Measurements from ENCODE around the gene CCDC61.

The CCDC61 gene

DNA sequence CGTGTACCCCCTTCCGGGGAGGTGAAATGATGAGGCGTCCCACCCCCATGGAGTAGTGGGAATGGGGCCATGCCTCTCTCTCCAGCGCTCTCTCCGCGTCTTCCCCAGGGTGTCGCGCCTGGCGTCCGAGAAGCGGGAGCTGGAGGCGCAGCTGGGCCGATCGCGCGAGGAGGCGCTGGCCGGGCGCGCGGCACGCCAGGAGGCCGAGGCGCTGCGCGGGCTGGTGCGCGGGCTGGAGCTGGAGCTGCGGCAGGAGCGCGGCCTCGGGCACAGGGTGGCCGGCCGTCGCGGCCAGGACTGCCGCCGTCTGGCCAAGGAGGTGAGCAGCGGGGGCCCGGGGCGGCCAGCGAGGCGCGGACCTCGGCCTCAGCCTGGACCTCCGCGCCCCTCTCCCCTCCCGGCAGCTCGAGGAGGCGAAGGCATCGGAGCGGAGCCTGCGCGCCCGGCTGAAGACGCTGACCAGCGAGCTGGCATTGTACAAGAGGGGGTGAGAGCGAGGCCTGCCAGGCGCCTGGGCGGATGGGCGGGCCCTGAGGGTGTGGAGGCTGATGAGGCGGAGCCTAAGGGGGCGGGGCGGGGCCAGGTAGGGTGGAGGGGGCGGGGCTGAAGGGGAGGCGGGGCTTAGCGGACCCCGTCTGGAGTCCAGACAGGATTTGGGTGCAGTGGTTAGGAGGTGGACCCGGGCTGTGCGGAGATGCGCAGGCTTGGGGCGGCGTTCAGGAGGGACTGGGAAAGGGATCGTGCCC lies 19.8 kb downstream of the CCDC61 start:
- no peak for FAIRE-seq
- DNase-seq (ENCODE audit: insufficient read length, low spot score), result no peak

DNA sequence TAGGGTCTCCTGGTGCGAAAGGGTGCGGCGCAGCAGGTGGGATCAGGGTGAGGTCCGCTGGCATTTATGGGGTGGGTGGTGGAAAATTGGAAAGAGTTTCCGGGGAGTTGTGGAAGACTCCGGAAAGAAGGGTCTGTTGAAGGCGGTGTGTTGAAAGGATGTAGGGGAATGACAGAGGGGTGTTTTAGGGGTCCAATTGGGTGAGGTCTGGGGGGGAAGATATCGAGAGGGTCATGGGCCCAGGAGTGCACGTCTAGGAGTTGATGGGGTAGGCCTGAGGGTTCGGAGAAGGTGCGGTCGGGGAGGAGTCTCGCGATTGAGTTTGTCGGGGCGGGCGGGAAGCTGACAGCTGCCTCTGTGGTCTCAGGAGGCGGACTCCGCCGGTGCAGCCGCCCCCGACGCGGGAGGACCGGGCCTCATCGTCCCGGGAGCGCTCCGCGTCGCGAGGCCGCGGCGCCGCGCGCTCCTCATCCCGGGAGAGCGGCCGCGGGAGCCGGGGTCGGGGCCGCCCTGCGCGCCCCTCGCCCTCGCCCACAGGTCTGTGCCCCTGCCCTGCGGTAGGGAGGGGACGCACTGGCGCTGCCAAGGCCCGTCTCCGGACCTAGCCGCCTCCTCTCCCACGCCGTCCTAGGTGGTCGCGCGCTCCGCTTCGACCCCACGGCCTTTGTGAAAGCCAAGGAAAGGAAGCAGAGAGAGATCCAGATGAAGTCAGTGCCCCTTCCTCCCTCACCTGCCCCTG lies 20.6 kb downstream of the CCDC61 start:
- DNase-seq (ENCODE audit: insufficient read length, low spot score) (no peak), FAIRE-seq (no peak)

DNA sequence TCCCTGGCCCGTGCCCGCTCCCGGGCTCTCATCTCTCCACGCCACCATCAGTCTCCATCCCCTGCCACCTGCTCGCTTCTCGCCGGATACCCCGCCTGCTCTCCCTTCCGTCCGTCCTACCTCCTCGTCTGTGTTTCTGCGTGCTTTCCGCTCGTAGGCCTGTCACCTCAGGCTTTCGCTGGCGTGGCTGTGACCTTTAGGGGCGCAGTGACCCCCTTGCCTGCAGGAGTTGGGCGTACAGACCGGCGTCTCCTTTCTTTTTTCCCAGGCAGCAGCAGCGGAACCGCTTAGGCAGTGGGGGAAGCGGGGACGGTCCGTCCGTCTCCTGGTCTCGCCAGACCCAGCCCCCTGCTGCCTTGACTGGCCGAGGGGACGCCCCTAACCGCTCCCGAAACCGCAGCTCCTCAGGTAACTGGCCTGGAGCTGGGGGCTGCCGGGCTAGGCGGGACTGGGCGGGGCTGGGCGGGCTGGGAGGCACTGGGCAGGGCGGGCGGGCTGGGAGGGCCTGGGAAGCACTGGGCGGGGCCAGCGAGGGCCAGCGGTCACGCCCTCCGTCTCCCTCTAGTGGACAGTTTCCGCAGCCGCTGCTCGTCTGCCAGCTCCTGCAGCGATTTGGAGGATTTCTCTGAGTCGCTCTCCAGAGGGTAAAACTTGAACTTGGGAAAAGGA lies 21.3 kb downstream of the CCDC61 start:
- FAIRE-seq, result peak; percentile 90
- peak; percentile 85 for DNase-seq (ENCODE audit: insufficient read length, low spot score)

DNA sequence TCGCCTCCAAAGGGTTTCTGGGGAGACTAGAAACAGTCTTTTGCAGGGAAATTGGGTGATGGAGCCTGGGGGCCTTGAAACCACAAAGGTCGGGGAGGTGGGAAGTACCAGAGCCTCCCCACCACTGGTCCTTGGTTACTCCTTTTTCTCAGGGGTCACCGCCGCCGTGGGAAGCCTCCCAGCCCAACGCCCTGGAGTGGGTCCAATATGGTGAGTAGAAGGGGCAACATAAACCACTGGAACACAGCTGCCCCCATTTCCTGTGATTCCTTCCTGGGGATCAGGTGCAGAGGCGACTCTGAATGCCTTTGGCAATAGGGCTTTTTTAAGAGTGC lies 21.8 kb downstream of the CCDC61 start:
- no peak for DNase-seq (ENCODE audit: insufficient read length, low spot score)
- FAIRE-seq, result no peak

DNA sequence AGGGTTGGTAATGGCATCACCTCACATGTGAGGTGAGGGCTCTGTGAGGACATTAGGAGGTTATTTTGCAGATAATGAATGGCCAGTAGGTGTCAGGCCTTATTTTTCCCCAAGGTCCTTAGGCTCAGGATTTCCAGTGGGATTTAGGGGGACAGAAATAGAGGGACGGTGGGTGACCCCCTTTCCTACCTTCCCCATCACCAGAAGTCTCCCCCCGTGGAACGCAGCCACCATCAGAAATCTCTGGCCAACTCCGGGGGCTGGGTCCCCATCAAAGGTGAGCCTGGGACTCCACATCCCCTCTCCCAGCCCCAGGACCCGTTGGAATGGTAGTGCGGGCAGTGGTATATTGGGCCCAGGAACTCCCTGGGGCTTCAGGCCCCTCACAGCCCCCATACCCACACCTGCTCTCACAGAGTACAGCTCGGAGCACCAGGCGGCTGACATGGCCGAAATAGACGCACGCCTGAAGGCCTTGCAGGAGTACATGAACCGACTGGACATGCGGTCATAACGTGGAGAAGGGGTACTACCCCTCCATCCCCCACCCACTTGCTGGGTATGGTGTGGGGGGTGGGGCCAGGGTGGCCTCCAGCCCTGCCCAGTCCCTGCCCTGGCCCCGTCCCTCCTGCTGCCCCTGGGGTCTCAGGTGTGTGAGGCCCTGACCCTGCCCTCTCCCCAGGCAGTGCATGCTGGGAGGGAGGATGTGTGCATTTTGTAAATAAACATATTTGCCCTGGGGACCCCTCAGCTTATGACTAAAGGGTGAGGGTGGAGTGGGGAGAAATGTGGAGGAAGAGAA lies 22.8 kb downstream of the CCDC61 start:
- DNase-seq (ENCODE audit: insufficient read length, low spot score) (no peak), FAIRE-seq (no peak)

DNA sequence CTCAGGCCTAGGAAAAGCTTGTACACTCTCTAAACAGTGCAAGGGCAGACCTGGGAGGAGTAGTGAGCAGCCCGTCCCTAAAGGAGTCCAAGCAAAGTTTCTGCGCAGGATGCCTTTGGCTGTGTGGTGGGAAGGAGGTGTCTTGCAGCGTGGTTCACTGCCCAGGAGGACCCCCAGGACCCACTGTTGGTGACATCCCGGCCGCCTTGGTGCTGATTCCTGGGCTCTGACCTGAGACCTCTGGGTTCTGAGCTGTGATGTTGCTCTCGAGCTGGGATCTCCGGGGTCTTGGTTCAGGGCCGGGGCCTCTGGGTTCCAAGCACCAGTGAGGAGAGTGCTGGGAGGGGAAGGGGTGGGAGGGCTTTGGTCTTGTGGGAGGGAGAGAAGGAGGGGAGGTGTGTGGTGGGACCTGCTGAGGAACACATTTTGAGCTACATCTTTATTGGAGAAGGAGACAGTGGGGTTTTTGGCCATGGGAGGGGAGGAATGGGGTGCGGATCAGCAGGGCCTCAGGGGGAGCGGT lies 23.5 kb downstream of the CCDC61 start:
- FAIRE-seq, result no peak
- no peak for DNase-seq (ENCODE audit: insufficient read length, low spot score)

DNA sequence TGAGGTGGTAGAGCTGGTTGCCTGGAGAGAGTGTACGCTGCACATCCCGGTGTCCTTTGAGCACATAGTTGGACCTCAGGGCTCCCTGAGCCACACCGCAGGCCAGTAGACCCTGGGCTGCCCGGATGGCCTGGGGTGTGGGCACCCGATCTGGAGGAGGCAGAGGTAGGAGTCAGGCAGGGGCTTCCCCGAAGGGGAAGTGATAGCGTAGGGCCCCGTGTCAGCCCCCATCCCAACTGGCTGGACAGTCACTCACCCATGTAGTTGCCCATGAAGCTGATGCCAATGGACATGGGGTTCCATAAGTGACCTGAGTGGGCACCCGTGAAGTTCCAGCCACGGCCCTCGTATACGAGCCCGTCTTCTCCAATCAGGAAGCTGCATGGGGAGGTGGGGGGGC lies 24.0 kb downstream of the CCDC61 start:
- FAIRE-seq, result no peak
- DNase-seq (ENCODE audit: insufficient read length, low spot score), result no peak

DNA sequence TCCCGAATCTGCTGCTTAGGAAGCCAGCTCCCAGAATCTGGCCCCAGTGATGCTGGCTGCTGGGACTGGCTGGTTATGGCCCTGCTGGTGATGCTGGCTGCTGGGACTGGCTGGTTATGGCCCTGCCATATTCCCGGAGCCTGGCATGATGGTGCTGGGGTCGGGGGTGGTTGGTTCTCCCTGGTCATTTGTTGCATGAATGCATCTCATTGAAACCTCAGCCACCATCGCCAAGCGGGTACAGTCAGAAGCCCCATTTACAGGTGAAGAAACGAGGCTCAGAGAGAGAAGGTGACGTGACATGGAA lies 25.5 kb downstream of the CCDC61 start:
- no peak for DNase-seq (ENCODE audit: insufficient read length, low spot score)
- FAIRE-seq, result no peak

DNA sequence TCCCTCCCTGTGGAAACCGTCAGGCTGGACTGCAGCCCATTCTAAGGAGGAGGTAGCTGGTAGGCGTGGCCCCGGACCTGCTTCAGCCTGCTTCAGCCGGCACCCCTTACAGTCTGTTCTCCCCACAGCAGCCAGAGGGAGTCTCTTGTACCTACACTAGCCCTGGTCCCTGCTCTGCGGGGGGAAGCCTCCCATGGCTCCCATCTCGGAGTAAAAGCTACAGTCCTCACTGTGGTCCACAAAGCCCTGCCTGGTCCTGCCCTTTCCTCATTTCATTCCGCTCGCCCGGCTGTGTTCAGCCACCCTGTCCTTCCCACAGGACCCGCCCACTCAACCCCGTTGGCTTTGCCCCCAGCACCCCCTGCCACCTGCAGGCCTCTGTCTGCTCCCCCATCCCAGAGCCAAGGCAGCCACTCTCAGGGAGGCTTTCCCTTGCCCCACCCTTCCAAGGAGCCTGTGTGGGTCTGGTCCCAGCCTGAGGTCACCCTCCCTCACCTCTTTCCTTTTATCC lies 26.3 kb downstream of the CCDC61 start:
- FAIRE-seq, result no peak

DNA sequence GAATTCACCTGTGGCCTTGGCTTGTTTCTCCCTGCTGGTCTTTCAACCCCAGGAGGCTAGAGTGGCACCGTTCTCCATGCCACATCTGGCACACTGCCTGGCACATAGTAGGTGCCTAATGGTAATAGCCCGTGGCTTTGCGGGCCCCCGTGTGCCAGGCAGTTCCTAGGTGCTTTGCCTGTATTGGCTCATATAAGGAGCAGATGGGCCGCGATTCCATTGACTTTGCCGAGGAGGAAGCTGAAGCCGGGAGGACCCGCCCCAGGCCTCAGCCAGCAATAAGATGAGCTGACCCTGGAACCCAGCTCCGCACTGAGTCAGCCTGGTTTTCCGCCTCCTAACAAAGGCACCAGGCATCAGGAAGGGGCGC lies 26.8 kb downstream of the CCDC61 start:
- DNase-seq (ENCODE audit: insufficient read length, low spot score) (no peak), FAIRE-seq (no peak)

More for the DNA sequence above, 26.3 kb downstream of the CCDC61 start:
- DNase-seq (ENCODE audit: insufficient read length, low spot score), result no peak

DNA sequence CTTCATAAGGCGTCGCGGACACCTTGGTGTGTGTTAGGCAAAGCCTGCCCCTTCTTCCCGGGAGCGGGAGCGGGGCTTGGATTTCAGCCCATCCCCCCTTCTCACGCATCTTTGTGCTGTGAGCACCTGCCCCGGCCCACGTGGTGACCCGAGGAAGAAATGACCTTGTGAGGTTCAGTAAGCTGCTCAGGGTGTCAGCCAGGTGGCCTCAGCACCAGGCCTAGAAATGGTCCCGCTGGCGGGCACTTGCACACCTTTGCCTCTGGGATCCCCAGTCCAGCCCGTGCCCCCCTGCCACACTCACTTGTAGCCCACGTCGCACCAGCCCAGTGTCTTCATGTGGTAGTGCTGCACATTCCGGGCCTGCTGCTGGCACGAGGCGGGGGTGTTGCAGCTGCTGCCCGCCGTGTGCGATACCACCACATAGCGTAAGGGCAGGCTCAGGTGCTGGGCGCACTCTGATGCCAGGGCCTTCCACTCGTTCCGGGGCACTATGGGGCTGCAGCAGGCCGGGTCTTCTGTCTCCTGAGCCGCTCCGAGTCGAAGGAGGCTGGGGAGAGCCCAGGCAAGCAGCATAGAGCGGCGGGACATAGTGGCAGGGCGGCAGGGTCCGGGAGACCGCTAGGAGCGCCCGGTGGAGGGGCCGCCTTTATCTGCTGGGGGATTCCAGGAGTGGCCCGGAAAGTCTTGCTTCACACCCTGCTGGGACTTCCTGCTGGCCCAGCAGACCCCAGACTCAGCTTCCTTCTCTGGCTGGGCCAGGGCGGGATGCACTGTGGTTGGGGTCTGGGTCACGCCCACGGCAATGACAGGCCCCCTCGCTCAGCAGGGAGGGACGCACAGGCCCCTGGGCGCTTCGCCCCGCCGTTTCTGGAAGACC lies 27.4 kb downstream of the CCDC61 start, which contains the start of gene PGLYRP1:
Gene PGLYRP1 (minus strand): TSS at position 623 of the 880 bp plus-strand sequence. CDS start 32 bp downstream, at position 591.
- FAIRE-seq, result no peak
- no peak for DNase-seq (ENCODE audit: insufficient read length, low spot score)

DNA sequence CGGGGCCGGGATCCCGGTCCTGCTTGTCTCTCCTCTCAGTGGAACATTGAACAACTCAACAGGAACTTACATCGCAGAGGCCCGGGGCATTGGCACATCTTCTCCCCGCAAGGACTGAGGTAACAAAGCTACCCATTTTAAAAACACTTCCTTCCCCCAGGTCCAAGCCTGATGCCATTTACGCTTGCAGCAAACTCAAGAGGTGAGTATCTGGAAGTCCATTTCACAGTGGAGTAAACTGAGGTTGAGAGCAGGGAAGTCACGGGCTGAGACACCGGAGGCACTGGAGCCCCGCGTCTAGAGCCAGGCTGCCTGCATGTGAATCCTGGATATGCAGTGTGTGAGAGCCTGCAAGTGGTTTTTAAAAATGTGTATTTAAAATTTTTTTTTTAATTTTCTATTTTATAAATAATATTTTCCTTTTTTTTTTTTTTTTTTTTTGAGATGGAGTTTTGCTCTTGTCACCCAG lies 28.1 kb downstream of the CCDC61 start:
- no peak for FAIRE-seq
- no peak for DNase-seq (ENCODE audit: insufficient read length, low spot score)

DNA sequence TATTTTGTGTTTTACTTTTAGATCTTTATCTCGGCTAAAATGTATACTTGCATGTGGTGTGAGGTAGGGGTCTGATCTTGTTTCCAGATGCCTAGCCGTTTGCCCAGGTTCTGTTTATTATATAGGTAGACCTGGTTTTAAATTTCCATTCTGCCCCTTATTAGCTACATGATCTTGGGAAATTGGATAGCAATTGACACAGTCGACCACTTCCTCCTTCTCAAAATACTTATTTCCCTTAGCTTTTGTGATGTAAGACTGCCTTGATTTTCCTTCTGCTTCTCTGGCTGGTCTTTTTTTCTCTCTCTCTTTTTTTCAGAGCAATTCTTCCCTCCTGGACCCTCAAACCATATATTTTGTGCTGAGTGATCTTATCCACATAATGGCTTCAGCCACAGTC lies 30.6 kb downstream of the CCDC61 start:
- DNase-seq (ENCODE audit: insufficient read length, low spot score) (no peak), FAIRE-seq (no peak)

DNA sequence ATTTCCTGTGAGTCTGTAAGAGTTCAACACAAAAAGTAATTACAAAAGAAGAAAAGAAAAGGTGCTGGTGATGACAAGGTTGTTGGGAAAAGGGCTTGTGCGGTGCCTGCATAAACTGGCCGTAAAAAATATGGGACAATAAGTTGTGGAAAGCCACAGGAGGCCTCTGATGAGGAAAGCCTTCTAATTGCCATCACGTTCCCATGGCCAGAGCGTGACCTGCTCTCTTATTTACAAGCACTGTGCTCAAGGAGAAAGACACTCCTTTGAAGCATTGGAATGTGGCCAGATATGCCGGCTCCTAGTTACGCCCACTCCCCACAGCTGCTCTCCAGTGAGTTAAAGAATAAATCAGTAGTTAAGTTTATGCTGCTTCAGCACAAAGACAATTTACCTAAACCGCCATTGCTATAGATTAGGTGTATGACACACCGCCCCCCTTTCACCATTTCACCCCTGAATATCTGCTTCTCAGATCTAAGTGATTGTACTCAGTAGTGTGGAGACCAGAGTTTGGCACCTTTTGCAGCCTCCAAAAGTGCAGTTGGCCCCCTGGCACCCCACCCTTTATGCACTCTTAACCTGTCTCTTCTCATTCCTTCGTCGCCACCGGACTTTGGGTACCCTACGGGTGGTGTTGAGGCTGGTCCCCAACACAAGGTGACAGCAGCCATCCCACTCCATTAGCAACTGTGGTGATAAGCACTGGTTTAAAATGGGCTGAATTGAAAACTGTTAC lies 35.7 kb downstream of the CCDC61 start:
- DNase-seq (ENCODE audit: insufficient read length, low spot score), result no peak
- no peak for FAIRE-seq

DNA sequence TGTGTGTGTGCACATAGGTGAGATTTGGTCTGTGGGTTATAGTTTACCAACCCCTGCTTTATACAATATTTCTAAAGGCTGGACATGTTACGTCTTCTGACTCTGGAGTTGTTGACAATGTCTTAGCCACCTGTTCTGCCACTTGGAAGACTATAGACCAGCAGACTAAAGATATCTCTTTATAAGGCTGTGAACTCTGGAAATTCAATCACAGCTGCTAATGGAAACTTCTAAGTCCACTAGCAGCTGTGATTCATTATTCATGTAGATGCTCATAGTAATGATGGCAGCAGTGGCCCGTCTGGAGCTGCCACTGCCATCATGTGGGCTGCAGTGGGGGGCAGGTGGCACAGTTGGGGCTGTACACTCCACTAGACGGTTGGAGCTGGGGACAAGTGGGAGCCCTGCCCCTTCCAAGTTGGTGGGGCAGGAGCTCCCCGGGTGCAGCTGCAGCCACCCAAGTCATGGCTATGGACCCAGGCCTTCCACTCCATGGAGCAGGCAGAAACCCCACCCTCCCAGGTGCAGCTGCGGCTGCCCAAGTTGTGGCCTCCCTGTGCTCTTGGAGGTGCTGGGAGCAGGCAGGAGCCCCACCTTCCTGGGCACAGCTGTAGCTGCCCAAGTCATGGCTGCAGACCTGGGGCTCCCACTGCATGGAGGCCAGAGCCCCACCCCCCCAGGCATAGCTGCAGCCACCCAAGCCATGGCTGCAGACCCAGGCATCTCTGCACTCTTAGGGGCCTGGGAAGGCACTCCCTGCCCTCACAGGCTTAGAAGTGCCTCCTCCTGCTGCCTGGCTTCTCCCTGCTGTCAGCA lies 36.7 kb downstream of the CCDC61 start:
- FAIRE-seq, result no peak
- DNase-seq (ENCODE audit: insufficient read length, low spot score), result no peak

DNA sequence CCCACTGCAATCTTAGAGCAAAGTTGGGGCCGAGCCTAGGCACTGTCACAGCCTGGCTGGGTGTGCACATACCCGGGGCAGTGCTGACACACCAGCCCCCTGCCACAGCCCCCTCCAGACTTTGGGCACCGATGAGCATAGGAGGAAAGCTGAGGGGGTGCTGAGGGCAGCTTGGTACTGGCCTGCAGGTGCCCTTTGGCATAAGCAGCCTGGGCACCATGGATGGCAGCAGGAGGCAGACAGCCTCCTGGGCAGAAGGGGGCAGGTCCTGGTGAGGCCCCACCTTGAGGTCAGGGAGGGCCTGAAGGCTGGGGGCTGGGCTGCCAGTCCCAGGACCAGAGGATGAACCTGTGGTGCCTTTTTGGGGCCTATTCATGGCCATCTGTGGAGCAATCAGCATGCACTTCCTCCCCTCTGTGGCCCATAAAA lies 37.3 kb downstream of the CCDC61 start:
- FAIRE-seq, result no peak
- DNase-seq (ENCODE audit: insufficient read length, low spot score), result no peak

DNA sequence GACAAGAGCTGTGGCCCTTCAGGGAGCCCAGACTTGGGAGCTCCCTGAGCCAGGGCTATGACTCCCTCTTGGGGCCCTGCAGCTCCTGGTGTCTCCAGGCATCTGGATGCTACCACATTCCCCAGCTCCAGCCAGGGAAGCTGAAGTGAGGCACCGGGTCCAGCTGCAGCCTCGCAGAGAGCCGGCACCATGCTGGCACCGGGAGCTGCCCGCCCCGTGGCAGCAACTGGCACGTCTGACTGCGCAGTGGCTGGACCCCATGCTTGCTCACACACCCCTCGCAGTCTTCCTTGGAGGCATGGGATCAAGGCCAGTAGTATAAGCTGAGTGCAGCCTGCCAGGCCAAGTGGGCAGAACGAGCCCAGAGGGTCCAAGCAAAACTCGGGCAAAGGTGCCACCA lies 38.1 kb downstream of the CCDC61 start:
- no peak for DNase-seq (ENCODE audit: insufficient read length, low spot score)
- FAIRE-seq, result no peak

DNA sequence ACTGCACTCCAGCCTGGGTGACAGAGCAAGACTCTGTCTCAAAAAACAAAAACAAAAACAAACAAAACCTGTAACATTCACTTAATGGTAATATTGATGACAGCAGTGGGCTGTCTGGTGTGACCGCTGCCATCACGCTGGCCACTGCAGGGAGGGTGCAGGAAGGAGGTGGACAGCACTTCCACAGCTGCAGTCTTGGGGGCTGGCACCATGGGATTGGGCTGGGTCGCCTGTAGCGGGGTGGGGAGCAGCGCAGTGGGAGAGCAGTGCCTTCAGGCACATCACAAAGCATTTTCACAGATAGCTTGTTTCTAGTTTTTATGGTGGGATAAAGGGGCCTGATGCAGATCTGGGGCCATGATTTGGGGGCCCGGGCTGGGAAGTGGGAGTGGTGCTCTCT lies 40.3 kb downstream of the CCDC61 start:
- no peak for DNase-seq (ENCODE audit: insufficient read length, low spot score)
- no peak for FAIRE-seq

Data from HTR-8/SVneo (cell line).